Calu3 (cell line): ENCODE measurements around the gene AZU1. TPM values are rescaled to one million over a fixed set of nuclear protein-coding genes. Genes with fewer than 3 reads are reported as not detected.
"Not testable (repeated sequence)": the region's sequence is repeated elsewhere in the genome, so short reads cannot be mapped to it uniquely, and the experiment has no call there.

ENCODE experiments used
- BruUV-seq: library from RNA; stranded (reverse); fragments of 400-500 nt; replicated peaks from 2 replicates; lab custom pipeline; 2021; lab: Mats Ljungman, UMichigan
- CTCF ChIA-PET: fragments of 300-600 bp; sonication (Branson Sonifier 250); formaldehyde crosslinking; loops from one replicate; lab custom pipeline; 2022; ENCODE audit warnings: antibody characterized with exemption; lab: Charles Lee
- DNase-seq: peaks from one replicate; pipeline ENCODE4 v3.0.0; 2022
- H3K27ac Mint-ChIP-seq: one replicate; pipeline ENCODE4 v1.8.0; 2022; ENCODE audit warnings: mixed read lengths; ENCODE audit not compliant: unreplicated experiment
- H3K27me3 Mint-ChIP-seq: one replicate; pipeline ENCODE4 v1.8.0; 2022; ENCODE audit warnings: mixed read lengths; ENCODE audit not compliant: unreplicated experiment
- H3K36me3 Mint-ChIP-seq: one replicate; pipeline ENCODE4 v1.8.0; 2022; ENCODE audit warnings: mild to moderate bottlenecking, moderate library complexity, mixed read lengths; ENCODE audit not compliant: insufficient read depth, unreplicated experiment
- H3K4me1 Mint-ChIP-seq: one replicate; pipeline ENCODE4 v1.8.0; 2022; ENCODE audit warnings: mild to moderate bottlenecking, low read depth, mixed read lengths; ENCODE audit not compliant: unreplicated experiment
- H3K4me3 Mint-ChIP-seq: one replicate; pipeline ENCODE4 v1.8.0; 2022; ENCODE audit warnings: mild to moderate bottlenecking, low read depth, moderate library complexity, mixed read lengths; ENCODE audit not compliant: unreplicated experiment
- H3K9me3 Mint-ChIP-seq: one replicate; pipeline ENCODE4 v1.8.0; 2022; ENCODE audit warnings: low read depth, mixed read lengths; ENCODE audit not compliant: unreplicated experiment
- CTCF ChIP-seq: fragments of 200-600 bp; IDR thresholded peaks from one replicate; pipeline ENCODE4 v1.8.0; 2022; ENCODE audit warnings: antibody characterized with exemption; ENCODE audit not compliant: unreplicated experiment
- intact Hi-C: fragments of 100-400 bp; cut with micrococcal nuclease; formaldehyde crosslinking; loops from one replicate; pipeline ENCODE4 v1.10.0; 2022; ENCODE audit not compliant: unreplicated experiment
- total RNA-seq: library from RNA; stranded (reverse); gene quantifications from 2 replicates; pipeline ENCODE4 v1.2.3, GENCODE V29; 2022

Gene AZU1
- total RNA-seq, 1 experiment from 2014 or later = not detected

- H3K4me3 Mint-ChIP-seq = no peak within 1 kb of the TSS
- no peak for TF ChIP-seq CTCF
- H3K9me3 Mint-ChIP-seq = no peaks in the 10 kb centered on the region
- BruUV-seq = no TSS peak
- H3K36me3 Mint-ChIP-seq = no peaks in the 10 kb centered on the region
- CTCF ChIA-PET = no interaction called here
- peaks cover 4% of the 10 kb centered on the region for H3K4me1 Mint-ChIP-seq
- intact Hi-C loops = no loop called here
- no peak for DNase-seq
- no peak within 1 kb of the TSS for H3K27ac Mint-ChIP-seq
- H3K27me3 Mint-ChIP-seq = peaks cover 24% of the 10 kb centered on the region
Observed at GRCh38 chr19:852136-853013, 24.7 kb downstream of the AZU1 start, which contains the start of gene ELANE. TSS of gene ELANE (plus strand) at chr19:852303. CDS start at chr19:852329, 26 bp downstream.

GRCh38 chr19:853014-853585 lies 25.5 kb downstream of the AZU1 start:
- Mint-ChIP-seq H3K27ac (no peak overlapping the region), H3K9me3 (no peaks in the 10 kb centered on the region), H3K36me3 (no peaks in the 10 kb centered on the region), H3K27me3 (peaks cover 17% of the 10 kb centered on the region), H3K4me3 (no peak overlapping the region), H3K4me1 (no peaks in the 10 kb centered on the region)
- no TSS peak for BruUV-seq
- intact Hi-C loops = no loop called here
- no peak for TF ChIP-seq CTCF
- no peak for DNase-seq
- CTCF ChIA-PET = no interaction called here

- intact Hi-C loops, DNase-seq, CTCF ChIA-PET, H3K9me3 Mint-ChIP-seq, H3K4me3 Mint-ChIP-seq, H3K4me1 Mint-ChIP-seq, H3K36me3 Mint-ChIP-seq, BruUV-seq, H3K27ac Mint-ChIP-seq: not testable (repeated sequence)
- H3K27me3 Mint-ChIP-seq = peaks cover 10% of the 10 kb centered on the region
Observed at GRCh38 chr19:853614-854220, 26.1 kb downstream of the AZU1 start.

GRCh38 chr19:854549-854948 lies 26.9 kb downstream of the AZU1 start:
- no peaks in the 10 kb centered on the region for H3K4me1 Mint-ChIP-seq
- no peaks in the 10 kb centered on the region for H3K9me3 Mint-ChIP-seq
- no TSS peak for BruUV-seq
- peaks cover under 1% of the 10 kb centered on the region for H3K36me3 Mint-ChIP-seq
- CTCF ChIA-PET = no interaction called here
- no peak for TF ChIP-seq CTCF
- H3K4me3 Mint-ChIP-seq = no peak overlapping the region
- no peak overlapping the region for H3K27ac Mint-ChIP-seq
- peaks cover 8% of the 10 kb centered on the region for H3K27me3 Mint-ChIP-seq
- DNase-seq = no peak
- intact Hi-C loops = no loop called here
